Cardiac muscle cell (in vitro differentiated cells and primary cell): ENCODE measurements around the gene KMO. TPM values are rescaled to one million over a fixed set of nuclear protein-coding genes. Genes with fewer than 3 reads are reported as not detected.

Source experiments
- DNase-seq, 2 donors: peaks; one replicate each; pipeline versions ENCODE4 v3.0.0 to v3.0.0-alpha.2; 2010 to 2017; ENCODE audit warnings: low read depth in 1 of 2, low spot score in 1 of 2
- H3K27ac ChIP-seq: fragments of 200-600 bp; sonication (generic); 2 replicates; pipeline ENCODE4 v1.5.1; 2016
- H3K27me3 ChIP-seq: fragments of 200-600 bp; sonication (generic); 2 replicates; pipeline ENCODE4 v1.6.0; 2016; ENCODE audit warnings: control low read depth
- H3K36me3 ChIP-seq: fragments of 200-600 bp; sonication (generic); 2 replicates; pipeline ENCODE4 v1.5.1; 2016; ENCODE audit warnings: control low read depth
- H3K4me1 ChIP-seq: fragments of 200-600 bp; sonication (generic); 2 replicates; pipeline ENCODE4 v1.8.1; 2017; ENCODE audit warnings: low read depth, mild to moderate bottlenecking, mixed run types
- H3K4me3 ChIP-seq: fragments of 200-600 bp; sonication (generic); 2 replicates; pipeline ENCODE4 v1.5.1; 2016; ENCODE audit warnings: mild to moderate bottlenecking
- H3K9me3 ChIP-seq: fragments of 200-600 bp; sonication (generic); 2 replicates; pipeline ENCODE4 v1.5.1; 2017; ENCODE audit warnings: low read depth, mild to moderate bottlenecking, control low read depth
- CTCF ChIP-seq: IDR thresholded peaks from 2 replicates; pipeline ENCODE4 v1.5.1; 2012; ENCODE audit warnings: low read depth, mild to moderate bottlenecking, low read length
- polyA plus RNA-seq: library from polyadenylated mRNA; unstranded; fragments of >200 nt; fragmentation: Nextera tagmentation; extraction: Ambion mirVana; gene quantifications from 2 replicates; pipeline ENCODE4 v1.2.1, GENCODE V29; 2016
- total RNA-seq: library from RNA; depleted of rRNA; stranded (reverse); fragments of >200 nt; gene quantifications from 2 replicates; pipeline ENCODE4 v1.2.3, GENCODE V29; 2016

KMO gene
- total and polyA plus RNA-seq, 2 experiments from 2014 or later = not detected

DNA sequence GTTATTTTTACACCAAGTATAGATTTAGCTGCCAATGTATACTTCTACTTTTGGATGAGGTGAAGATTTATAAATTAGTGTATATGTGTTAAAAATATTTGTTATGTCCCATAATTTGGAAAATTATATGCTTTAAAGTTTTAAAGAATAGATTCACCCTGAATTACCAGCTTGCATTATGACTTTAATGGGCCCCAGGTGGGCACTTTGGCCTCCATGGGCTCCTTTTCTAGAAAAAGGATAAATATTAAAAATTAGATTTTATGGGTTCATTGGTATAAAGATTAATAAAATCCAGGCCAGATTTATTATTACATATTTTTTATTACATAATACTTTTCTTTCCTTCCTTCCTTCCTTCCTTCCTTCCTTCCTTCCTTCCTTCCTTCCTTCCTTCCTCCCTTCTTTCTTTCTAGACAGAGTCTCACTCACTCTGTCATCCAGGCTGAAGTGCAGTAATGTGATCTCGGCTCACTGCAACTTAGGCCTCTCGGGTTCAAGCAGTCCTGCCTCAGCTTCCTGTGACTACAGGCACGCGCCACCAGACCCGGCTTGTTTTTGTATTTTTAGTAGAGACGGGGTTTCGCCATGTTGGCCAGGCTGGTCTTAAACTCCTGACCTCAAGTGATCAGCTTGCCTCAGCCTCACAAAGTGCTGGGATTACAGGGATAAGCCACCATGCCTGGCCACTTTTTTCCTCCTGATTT, 21.9 kb downstream of the KMO start:
- no peak overlapping the region for H3K4me3 ChIP-seq
- TF ChIP-seq CTCF = no peak
- no peak for DNase-seq
- no peak overlapping the region for H3K27ac ChIP-seq
- H3K36me3 ChIP-seq = no peaks in the 10 kb centered on the region
- no peaks in the 10 kb centered on the region for H3K9me3 ChIP-seq
- H3K27me3 ChIP-seq = no peaks in the 10 kb centered on the region
- no peaks in the 10 kb centered on the region for H3K4me1 ChIP-seq

GRCh38 chr1:241555526-241555925, 23.3 kb downstream of the KMO start:
- no peaks in the 10 kb centered on the region for H3K4me1 ChIP-seq
- no peak for TF ChIP-seq CTCF

GRCh38 chr1:241557031-241557430, 24.9 kb downstream of the KMO start:
- Histone ChIP-seq H3K27ac (no peak overlapping the region), H3K9me3 (no peaks in the 10 kb centered on the region), H3K4me1 (no peaks in the 10 kb centered on the region), H3K27me3 (no peaks in the 10 kb centered on the region), H3K36me3 (no peaks in the 10 kb centered on the region), H3K4me3 (no peak overlapping the region)
- DNase-seq = no peak
- no peak for TF ChIP-seq CTCF

More at GRCh38 chr1:241555526-241555925, 23.3 kb downstream of the KMO start:
- H3K27ac ChIP-seq = no peak overlapping the region
- no peaks in the 10 kb centered on the region for H3K9me3 ChIP-seq
- no peaks in the 10 kb centered on the region for H3K36me3 ChIP-seq
- DNase-seq = no peak
- H3K4me3 ChIP-seq = no peak overlapping the region
- H3K27me3 ChIP-seq = no peaks in the 10 kb centered on the region

- no peaks in the 10 kb centered on the region for H3K4me1 ChIP-seq
- H3K36me3 ChIP-seq = no peaks in the 10 kb centered on the region
- H3K4me3 ChIP-seq = no peak overlapping the region
- H3K9me3 ChIP-seq = no peaks in the 10 kb centered on the region
- TF ChIP-seq CTCF = no peak
- no peaks in the 10 kb centered on the region for H3K27me3 ChIP-seq
- H3K27ac ChIP-seq = no peak overlapping the region
- no peak for DNase-seq
Observed at GRCh38 chr1:241557551-241558193, 25.5 kb downstream of the KMO start.

GRCh38 chr1:241560146-241560848, 28.1 kb downstream of the KMO start:
- Histone ChIP-seq H3K9me3 (no peaks in the 10 kb centered on the region), H3K27me3 (no peaks in the 10 kb centered on the region), H3K4me1 (no peaks in the 10 kb centered on the region), H3K36me3 (no peaks in the 10 kb centered on the region), H3K4me3 (no peak overlapping the region), H3K27ac (no peak overlapping the region)
- TF ChIP-seq CTCF = no peak
- DNase-seq = no peak
